Activated T-helper 1 cell treated with Interleukin-2 at 50 U/mL for 16 hours (primary cell): ENCODE results near the gene GJE1.
"Not testable (repeated sequence)": the region's sequence is repeated elsewhere in the genome, so short reads cannot be mapped to it uniquely, and the experiment has no call there.

ENCODE experiments used
- DNase-seq: peaks from one replicate; pipeline ENCODE4 v3.0.0-alpha.2; 2020; ENCODE audit warnings: low read depth

GJE1 gene, protein sequence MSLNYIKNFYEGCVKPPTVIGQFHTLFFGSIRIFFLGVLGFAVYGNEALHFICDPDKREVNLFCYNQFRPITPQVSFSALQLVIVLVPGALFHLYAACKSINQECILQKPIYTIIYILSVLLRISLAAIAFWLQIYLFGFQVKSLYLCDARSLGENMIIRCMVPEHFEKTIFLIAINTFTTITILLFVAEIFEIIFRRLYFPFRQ

DNA sequence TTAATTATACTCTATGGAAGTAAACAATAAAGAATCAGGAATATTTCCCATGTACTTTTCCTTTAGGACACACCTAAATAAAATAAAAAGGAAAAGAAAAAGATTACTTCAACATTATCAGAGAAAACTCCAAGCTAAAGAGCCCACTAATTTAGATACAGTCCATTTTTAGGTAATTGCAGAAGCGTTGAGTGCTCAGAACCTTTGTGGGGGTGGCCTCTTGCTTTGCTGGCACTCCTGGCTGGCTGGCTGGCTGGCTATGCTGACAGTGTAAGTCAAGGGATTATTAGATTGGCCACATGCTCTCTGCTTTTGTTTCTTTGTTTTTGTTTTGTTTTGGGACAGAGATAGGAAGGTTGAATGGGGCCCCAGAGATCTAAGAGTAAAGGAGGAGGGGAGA is at the start of gene GJE1:
Gene GJE1, plus strand, starts transcription at position 301 of the 400 bp plus-strand sequence. CDS start 234 bp downstream, outside the sequence.
- DNase-seq = no peak

DNA sequence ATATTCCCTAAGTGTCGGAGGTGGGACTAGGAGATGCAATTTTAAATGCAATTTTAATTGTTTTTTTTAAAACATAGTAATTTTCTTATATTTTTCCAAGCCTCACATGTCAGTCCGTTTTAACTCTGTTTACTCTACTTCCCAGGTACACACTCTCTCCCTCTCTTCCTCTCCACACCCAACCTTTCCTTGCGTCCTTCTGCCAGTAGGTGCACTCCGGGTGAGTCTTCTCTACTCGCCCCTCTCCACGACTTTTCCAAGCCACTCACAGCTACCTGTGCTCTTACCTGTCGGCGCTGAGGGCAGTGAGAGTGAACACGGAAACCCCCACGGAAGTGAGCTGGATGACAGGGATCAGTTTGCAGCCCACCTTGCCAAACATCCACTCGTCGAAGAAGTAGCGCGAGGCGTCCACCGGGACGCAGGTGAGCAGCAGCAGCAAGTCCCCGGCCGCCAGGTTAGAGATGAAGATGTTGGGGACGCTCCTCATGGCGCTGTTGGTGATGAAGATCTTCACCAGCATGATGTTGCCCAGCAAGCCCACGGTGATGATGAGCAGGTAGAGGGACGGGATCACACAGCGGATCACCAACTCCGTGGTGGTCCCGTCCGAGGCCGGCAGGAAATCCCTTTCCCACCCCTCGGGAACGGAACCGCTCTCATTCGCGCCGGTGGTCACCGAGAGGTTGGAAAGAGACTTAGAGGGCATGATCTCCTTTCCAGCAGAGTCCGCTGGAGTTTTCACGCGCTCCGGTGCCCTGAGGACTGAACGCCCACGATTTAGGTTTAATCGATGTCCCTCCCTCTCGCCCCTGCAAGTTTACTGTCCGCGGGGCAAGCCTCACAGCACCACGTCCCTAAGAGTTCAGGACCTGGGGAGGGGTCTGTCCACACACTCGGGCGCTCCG is 44.5 kb upstream of the GJE1 start:
- DNase-seq = no peak

- DNase-seq = no peak
These were observed 43.9 kb upstream of the GJE1 start for GRCh38 chr6:142088858-142089216.

DNA sequence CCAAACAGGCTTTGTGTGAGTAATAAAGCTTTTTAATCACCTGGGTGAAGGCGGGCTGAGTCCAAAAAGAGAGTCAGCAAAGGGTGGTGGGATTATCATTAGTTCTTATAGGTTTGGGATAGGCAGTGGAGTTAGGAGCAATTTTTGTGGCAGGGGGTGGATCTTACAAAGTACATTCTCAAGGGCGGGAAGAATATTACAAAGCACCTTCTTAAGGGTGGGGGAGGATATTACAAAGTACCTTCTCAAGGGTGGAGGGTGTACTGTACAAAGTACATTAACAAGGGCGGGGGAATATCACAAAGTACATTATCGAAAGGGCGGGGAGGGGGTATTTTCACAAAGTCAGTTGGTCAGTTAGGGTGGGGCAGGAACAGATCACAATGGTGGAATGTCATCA is 27.9 kb upstream of the GJE1 start:
- DNase-seq = not testable (repeated sequence)

DNA sequence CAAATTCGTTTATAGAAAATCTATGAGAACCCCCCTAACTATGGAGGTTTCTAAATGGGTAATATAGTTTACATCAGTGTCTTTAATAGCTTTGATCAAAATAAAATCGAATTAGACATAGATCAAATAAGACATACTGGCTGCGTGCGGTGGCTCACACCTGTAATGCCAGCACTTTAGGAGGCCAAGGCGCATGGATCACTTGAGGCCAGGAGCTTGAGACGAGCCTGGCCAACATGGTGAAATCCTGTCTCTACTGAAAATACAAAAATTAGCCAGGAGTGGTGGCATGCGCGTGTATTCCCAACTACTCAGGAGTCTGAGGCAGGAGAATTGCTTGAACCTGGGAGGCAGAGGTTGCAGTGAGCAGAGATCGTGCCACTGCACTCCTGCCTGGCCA is 21.9 kb upstream of the GJE1 start:
- not testable (repeated sequence) for DNase-seq

- DNase-seq = peak; percentile 4
These were observed 20.2 kb upstream of the GJE1 start for GRCh38 chr6:142112451-142113061.

DNA sequence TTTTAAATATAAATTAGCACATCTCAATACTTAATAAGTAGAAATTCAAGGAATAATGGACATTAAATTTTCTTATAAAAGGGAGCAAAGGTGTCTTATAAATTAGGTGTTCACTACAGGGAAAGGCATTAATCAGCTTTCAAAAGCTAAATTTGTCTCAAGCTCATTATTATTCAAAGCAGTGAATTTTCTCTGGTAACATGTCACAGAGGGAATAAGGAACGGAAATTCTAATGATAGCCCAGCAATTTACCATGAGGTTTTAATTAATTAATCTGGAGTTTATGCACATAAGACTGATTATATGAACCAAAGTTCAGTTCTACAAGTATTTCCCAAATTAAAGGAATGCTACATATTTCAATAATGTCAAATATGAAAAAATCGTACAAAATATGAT is 15.4 kb upstream of the GJE1 start:
- no peak for DNase-seq

DNA sequence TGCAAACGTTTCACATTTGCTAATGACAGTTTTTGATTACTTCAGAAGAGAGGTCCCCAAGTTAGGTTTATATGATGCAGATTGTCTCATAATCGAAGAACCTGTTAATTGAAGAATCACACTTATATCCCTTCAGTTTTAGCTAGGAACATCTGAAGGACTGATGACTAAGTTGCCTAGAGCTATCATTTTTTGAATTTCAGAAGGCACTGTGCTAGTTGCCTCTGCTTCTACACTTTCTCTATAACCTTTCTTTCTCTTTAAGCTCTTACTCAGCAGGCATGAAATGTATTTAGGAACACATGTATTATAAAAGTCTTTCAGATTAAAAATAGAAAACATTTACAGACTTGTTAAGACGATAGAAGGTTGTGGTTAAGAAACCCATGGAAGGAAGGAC is 14.4 kb upstream of the GJE1 start:
- no peak for DNase-seq

DNA sequence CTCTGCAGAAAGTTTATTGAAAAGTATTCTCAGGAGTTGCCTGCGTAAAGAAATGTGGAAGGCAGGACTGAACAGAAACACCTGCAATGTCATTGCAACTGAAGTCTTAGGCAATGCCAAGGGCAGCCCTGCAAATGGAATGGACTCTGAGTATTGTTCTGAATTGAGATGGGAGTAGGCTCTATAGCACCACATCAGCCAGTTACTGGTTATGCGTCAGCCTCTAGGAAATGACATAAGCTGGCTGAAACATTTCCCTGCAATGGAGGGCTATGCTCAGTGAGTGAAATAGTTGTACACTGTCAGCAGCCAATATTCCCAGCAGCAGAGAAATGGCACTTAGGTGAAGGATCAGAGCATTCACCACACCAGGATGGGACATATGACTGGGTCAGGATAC is 13.8 kb upstream of the GJE1 start:
- no peak for DNase-seq

DNA sequence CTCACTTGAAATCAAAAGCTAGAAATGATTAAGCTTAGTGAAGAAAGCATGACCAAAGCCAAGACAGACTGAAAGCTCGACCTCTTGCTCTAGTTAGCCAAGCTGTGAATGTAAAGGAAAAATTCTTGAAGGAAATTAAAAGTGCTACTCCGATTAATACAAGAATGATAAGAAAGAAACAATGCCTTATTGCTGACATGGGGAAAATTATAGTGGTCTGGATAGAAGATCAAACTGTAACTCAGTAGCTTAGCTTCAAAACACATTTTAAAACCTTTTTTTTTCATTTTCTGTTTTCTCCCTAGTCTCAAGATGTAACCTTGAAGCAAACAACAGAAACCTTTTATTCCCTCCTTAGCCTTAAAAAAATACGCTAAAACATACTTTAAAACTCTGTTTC is 11.4 kb upstream of the GJE1 start:
- DNase-seq = no peak

- DNase-seq = no peak
These were observed 1.9 kb upstream of the GJE1 start for GRCh38 chr6:142130814-142131213.

DNA sequence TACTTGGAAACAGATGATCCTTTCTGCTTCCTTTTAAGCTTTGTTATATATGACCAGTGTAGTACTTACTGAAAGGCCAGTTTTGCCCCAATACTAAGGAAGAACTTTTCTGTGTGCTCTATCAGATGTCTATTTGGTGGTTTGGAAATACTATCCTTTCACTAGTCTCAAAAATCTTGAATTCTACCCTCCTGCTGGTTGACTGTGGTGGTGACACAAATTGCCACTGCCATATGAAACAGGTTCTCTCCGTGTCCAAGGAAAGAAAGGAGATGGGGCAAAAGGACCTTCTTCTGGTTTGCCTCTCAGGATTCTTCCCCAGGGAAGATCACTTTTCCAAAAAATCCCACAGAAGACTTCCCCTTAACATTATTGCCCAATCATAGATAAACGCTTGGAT is 6.2 kb downstream of the GJE1 start:
- DNase-seq = no peak

GRCh38 chr6:142141531-142141930 is 8.8 kb downstream of the GJE1 start:
- not testable (repeated sequence) for DNase-seq

DNA sequence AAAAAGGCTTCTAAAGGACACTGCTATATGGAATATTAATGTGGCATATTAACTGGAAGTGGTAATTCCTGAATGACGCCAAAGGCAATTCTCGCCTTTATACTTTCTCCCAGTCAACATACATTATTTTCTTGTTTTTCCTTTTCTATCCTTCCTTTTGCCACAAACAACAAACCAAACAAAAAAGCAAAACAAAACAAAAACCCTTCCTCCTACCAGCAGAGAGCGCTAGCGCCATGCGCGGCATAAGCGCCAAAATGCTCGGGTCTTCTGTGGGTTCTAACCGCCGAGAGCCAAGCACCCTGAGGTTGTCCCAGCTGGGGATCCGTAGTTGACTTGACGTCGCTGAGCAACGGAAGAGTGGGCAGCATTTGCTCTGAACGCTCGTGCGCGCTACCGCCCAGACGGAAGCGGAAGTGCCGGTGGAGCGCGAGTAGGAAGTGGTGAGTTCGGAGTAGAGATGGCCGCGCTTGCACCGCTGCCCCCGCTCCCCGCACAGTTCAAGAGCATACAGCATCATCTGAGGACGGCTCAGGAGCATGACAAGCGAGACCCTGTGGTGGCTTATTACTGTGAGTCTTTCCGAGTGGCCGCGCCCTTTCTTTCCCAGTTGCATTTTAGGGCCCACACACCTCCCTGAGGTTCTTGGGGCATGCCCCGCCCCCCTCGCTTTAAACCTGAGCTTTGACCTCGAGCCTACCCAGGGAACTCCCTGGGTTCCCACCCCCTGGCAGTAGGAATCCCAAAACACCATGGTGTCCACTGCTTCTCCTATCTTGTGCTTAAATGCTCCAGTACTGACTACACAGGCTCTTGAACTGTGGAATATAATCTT is 14.3 kb downstream of the GJE1 start, which contains the start of the genes NMBR and VTA1:
Gene NMBR, minus strand, starts transcription at position 295 of the 835 bp plus-strand sequence. CDS start 58,464 bp downstream, outside the sequence.
Gene VTA1, plus strand, starts transcription at position 436 of the 835 bp plus-strand sequence. Its CDS starts 25 bp downstream, at position 461.
- DNase-seq = peak; percentile 91

- DNase-seq = no peak
These were observed 20.0 kb downstream of the GJE1 start for GRCh38 chr6:142152746-142153145.

GRCh38 chr6:142153196-142153595 is 20.5 kb downstream of the GJE1 start:
- DNase-seq = no peak

GRCh38 chr6:142154336-142154735 is 21.6 kb downstream of the GJE1 start:
- no peak for DNase-seq

- DNase-seq = no peak
These were observed 22.4 kb downstream of the GJE1 start for GRCh38 chr6:142155091-142155490.

- DNase-seq = no peak
These were observed 23.4 kb downstream of the GJE1 start for GRCh38 chr6:142155895-142156757.

- not testable (repeated sequence) for DNase-seq
These were observed 24.0 kb downstream of the GJE1 start for GRCh38 chr6:142156758-142157068.

DNA sequence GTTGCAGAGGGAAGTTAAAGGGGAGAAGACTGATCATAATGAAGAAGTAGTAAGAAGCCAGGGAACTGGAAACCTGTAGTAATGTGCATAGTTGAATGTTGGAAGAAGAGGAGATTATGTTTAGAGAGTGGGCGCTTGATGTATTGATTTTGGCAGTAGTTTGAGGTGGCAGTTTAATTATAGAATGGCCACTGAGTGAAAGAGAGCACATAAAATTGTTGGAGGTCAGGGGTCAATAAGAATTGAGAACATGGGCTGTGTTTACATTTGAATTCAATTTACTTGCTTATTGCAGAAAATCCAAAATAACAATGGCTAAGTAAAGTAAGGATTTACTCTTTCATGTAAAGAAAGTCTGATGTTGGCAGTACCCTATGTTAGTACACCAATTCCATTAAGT is 30.1 kb downstream of the GJE1 start:
- no peak for DNase-seq
